Trophoblast cell (in vitro differentiated cells and primary cell): ENCODE data around the gene KRT7.

Source experiments
- DNase-seq, 2 donors: peaks; one replicate each; pipeline ENCODE4 v3.0.0-alpha.2; 2016
- H2AFZ ChIP-seq: 2 replicates; pipeline ENCODE4 v1.6.1; 2013; ENCODE audit warnings: low read length, moderate library complexity, mild to moderate bottlenecking; ENCODE audit not compliant: insufficient read depth, poor library complexity
- H2AK5ac ChIP-seq: 2 replicates; pipeline ENCODE4 v1.6.1; 2013; ENCODE audit warnings: mild to moderate bottlenecking, low read length
- H2BK120ac ChIP-seq: 2 replicates; pipeline ENCODE4 v1.6.1; 2013; ENCODE audit warnings: low read length, mild to moderate bottlenecking, moderate library complexity; ENCODE audit not compliant: insufficient read depth, poor library complexity
- H2BK12ac ChIP-seq: 2 replicates; pipeline ENCODE4 v1.6.1; 2013; ENCODE audit warnings: mild to moderate bottlenecking, low read length, moderate library complexity
- H2BK5ac ChIP-seq: 2 replicates; pipeline ENCODE4 v1.6.1; 2013; ENCODE audit warnings: low read length, low read depth, moderate library complexity, mild to moderate bottlenecking; ENCODE audit not compliant: poor library complexity
- H3K14ac ChIP-seq: 2 replicates; pipeline ENCODE4 v1.6.1; 2013; ENCODE audit warnings: mild to moderate bottlenecking, low read length
- H3K18ac ChIP-seq: 2 replicates; pipeline ENCODE4 v1.6.1; 2013; ENCODE audit warnings: mild to moderate bottlenecking, low read length
- H3K23ac ChIP-seq: 2 replicates; pipeline ENCODE4 v1.6.1; 2013; ENCODE audit warnings: low read length
- H3K27ac ChIP-seq: 2 replicates; pipeline ENCODE4 v1.5.1; 2013; ENCODE audit warnings: low read depth, mild to moderate bottlenecking, inconsistent platforms, low read length, moderate library complexity
- H3K27me3 ChIP-seq: 2 replicates; pipeline ENCODE4 v1.6.1; 2013; ENCODE audit warnings: inconsistent platforms, mild to moderate bottlenecking, low read length, moderate library complexity; ENCODE audit not compliant: insufficient read depth
- H3K36me3 ChIP-seq, 2 experiments: 1 replicate in 1 of 2; 2 replicates in 1 of 2; pipeline ENCODE4 v1.6.1; 2013; ENCODE audit warnings: low read length in 2 of 2, mild to moderate bottlenecking in 2 of 2, moderate library complexity in 1 of 2; ENCODE audit not compliant: insufficient read depth in 2 of 2, control insufficient read depth in 1 of 2
- H3K4ac ChIP-seq: 2 replicates; pipeline ENCODE4 v1.6.1; 2013; ENCODE audit warnings: low read depth, mild to moderate bottlenecking, low read length, moderate library complexity
- H3K4me1 ChIP-seq, 2 experiments: 1 replicate in 1 of 2; 2 replicates in 1 of 2; pipeline ENCODE4 v1.6.1; 2013; ENCODE audit warnings: low read length in 2 of 2, mild to moderate bottlenecking in 2 of 2, moderate library complexity in 1 of 2; ENCODE audit not compliant: insufficient read depth in 2 of 2, control insufficient read depth in 1 of 2
- H3K4me2 ChIP-seq: 2 replicates; pipeline ENCODE4 v1.6.1; 2013; ENCODE audit warnings: inconsistent platforms, mild to moderate bottlenecking, low read length, moderate library complexity
- H3K4me3 ChIP-seq: 2 replicates; pipeline ENCODE4 v1.5.1; 2013; ENCODE audit warnings: mild to moderate bottlenecking, low read depth, low read length, inconsistent platforms
- H3K79me1 ChIP-seq: one replicate; pipeline ENCODE4 v1.6.1; 2013; ENCODE audit warnings: low read length
- H3K79me2 ChIP-seq: 2 replicates; pipeline ENCODE4 v1.6.1; 2013; ENCODE audit warnings: low read length, mild to moderate bottlenecking; ENCODE audit not compliant: control insufficient read depth, insufficient read depth, poor library complexity
- H3K9ac ChIP-seq: 2 replicates; pipeline ENCODE4 v1.6.1; 2013; ENCODE audit warnings: mild to moderate bottlenecking, low read length
- H3K9me3 ChIP-seq: 2 replicates; pipeline ENCODE4 v1.6.1; 2013; ENCODE audit warnings: low read depth, mild to moderate bottlenecking, control low read depth, inconsistent platforms, low read length; ENCODE audit not compliant: insufficient read depth
- H4K12ac ChIP-seq: 2 replicates; pipeline ENCODE4 v1.6.1; 2013; ENCODE audit warnings: low read depth, mild to moderate bottlenecking, low read length, moderate library complexity
- H4K8ac ChIP-seq: 2 replicates; pipeline ENCODE4 v1.6.1; 2013; ENCODE audit warnings: low read depth, mild to moderate bottlenecking, low read length, moderate library complexity
- H4K91ac ChIP-seq: one replicate; pipeline ENCODE4 v1.6.1; 2013; ENCODE audit warnings: low read depth, mild to moderate bottlenecking, low read length, moderate library complexity
- WGBS: extraction: QIAGEN DNeasy Blood & Tissue Kit; methylation state at CpG from one replicate; pipeline ENCODE4 v1.1.7; 2013; ENCODE audit warnings: missing lambda C conversion rate; ENCODE audit not compliant: insufficient read length, insufficient coverage; ENCODE audit errors: extremely low coverage; 5-methylcytosine and 5-hydroxymethylcytosine counted together

KRT7 gene

GRCh38 chr12:52258335-52258901, 25.4 kb downstream of the KRT7 start:
- Histone ChIP-seq H3K79me2 (no peaks in the 10 kb centered on the region), H3K36me3 (no peaks in the 10 kb centered on the region), H2AFZ (no peak overlapping the region), H4K12ac (no peak overlapping the region), H3K27me3 (peaks cover 16% of the 10 kb centered on the region), H2BK5ac (no peak overlapping the region), H3K14ac (no peak overlapping the region), H3K4me3 (no peak overlapping the region), H3K79me1 (no peaks in the 10 kb centered on the region), H2AK5ac (no peak overlapping the region), H2BK12ac (no peak overlapping the region), H2BK120ac (no peak overlapping the region), H3K27ac (no peak overlapping the region), H3K9ac (no peak overlapping the region), H3K4me2 (peak overlapping the region; percentile 37), H4K91ac (no peak overlapping the region), H4K8ac (no peak overlapping the region), H3K9me3 (peaks cover 22% of the 10 kb centered on the region), H3K23ac (no peak overlapping the region), H3K18ac (no peak overlapping the region), H3K4ac (no peak overlapping the region), H3K4me1 (no peaks in the 10 kb centered on the region)
- no CpG with 5 or more reads among the region's 72 CpGs for WGBS
- peak in 1 of 2 donors; percentile 50 for DNase-seq

DNA sequence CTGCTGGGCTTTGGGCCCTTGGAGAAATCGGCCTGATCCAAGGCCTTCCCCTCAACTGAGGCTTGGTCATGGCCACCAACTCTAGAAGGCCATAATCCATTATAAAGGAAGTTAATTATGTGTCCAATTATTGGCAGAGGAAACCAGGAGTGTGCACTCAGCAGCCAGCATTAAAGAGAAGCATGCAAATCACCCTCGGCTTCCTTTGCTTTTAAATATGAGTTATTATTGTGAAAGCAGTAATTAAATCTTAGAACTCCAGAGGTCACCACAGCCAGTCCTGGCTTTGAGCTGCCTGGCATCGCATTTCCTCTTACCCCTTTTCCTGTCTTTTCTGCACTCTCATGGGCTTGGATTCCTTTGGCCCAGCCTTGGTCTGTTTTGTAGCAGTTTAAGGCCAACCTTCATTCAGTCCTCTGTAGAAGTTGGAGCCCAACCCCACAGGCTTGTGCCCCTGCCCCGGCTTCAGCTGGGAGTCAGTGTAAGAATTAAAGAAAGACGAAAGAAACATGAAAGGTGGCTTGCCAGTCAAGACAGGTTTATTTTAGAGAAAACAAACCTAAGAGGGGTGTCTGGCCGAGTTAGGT, 26.7 kb downstream of the KRT7 start:
- no peak overlapping the region for H4K91ac ChIP-seq
- H3K4me1 ChIP-seq = no peaks in the 10 kb centered on the region
- H2AK5ac ChIP-seq = no peak overlapping the region
- H3K9me3 ChIP-seq = peaks cover 27% of the 10 kb centered on the region
- H3K4ac ChIP-seq = no peak overlapping the region
- no peaks in the 10 kb centered on the region for H3K79me2 ChIP-seq
- no peak overlapping the region for H3K14ac ChIP-seq
- peaks cover 16% of the 10 kb centered on the region for H3K27me3 ChIP-seq
- no peak overlapping the region for H2BK12ac ChIP-seq
- H4K8ac ChIP-seq = no peak overlapping the region
- no peak overlapping the region for H3K9ac ChIP-seq
- no peak overlapping the region for H2BK5ac ChIP-seq
- no peak overlapping the region for H3K27ac ChIP-seq
- WGBS = no CpG with 5 or more reads among the region's 6 CpGs
- peak in 1 of 2 donors; percentile 23 for DNase-seq
- H3K23ac ChIP-seq = no peak overlapping the region
- no peaks in the 10 kb centered on the region for H3K36me3 ChIP-seq
- no peak overlapping the region for H3K4me3 ChIP-seq
- no peak overlapping the region for H2BK120ac ChIP-seq
- no peak overlapping the region for H3K4me2 ChIP-seq
- H4K12ac ChIP-seq = no peak overlapping the region
- H3K79me1 ChIP-seq = no peaks in the 10 kb centered on the region
- H2AFZ ChIP-seq = no peak overlapping the region
- no peak overlapping the region for H3K18ac ChIP-seq

GRCh38 chr12:52260361-52261207, 27.5 kb downstream of the KRT7 start:
- no CpG with 5 or more reads among the region's 9 CpGs for WGBS
- Histone ChIP-seq H3K4me2 (no peak overlapping the region), H3K4me3 (no peak overlapping the region), H3K14ac (no peak overlapping the region), H3K27ac (no peak overlapping the region), H3K18ac (no peak overlapping the region), H4K91ac (no peak overlapping the region), H3K4me1 (no peaks in the 10 kb centered on the region), H3K23ac (no peak overlapping the region), H3K9me3 (peaks cover 27% of the 10 kb centered on the region), H3K79me1 (no peaks in the 10 kb centered on the region), H2BK12ac (no peak overlapping the region), H2AK5ac (no peak overlapping the region), H3K27me3 (peaks cover 16% of the 10 kb centered on the region), H2BK5ac (no peak overlapping the region), H2BK120ac (no peak overlapping the region), H4K12ac (no peak overlapping the region), H2AFZ (no peak overlapping the region), H3K4ac (no peak overlapping the region), H3K36me3 (no peaks in the 10 kb centered on the region), H4K8ac (no peak overlapping the region), H3K9ac (no peak overlapping the region), H3K79me2 (no peaks in the 10 kb centered on the region)
- no peak for DNase-seq

DNA sequence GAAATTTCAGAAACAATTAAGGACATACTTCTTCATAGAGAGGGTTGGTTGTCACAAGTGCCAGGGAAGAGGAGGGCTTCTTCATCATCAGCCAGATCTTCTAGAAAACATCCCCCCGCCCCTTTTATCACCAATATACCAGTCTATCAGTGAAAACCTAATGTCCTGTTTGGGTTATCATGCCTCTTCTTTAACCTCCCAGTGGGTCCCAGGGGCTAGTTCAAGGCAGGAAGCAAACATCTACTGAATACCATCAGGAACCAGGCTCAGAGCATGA, 28.1 kb downstream of the KRT7 start:
- no peak overlapping the region for H3K9ac ChIP-seq
- H3K79me1 ChIP-seq = no peaks in the 10 kb centered on the region
- H2BK5ac ChIP-seq = no peak overlapping the region
- no peak overlapping the region for H2AFZ ChIP-seq
- H4K8ac ChIP-seq = no peak overlapping the region
- H3K18ac ChIP-seq = no peak overlapping the region
- no peak overlapping the region for H2AK5ac ChIP-seq
- H3K14ac ChIP-seq = no peak overlapping the region
- H3K79me2 ChIP-seq = no peaks in the 10 kb centered on the region
- peaks cover 16% of the 10 kb centered on the region for H3K27me3 ChIP-seq
- H3K27ac ChIP-seq = no peak overlapping the region
- H3K9me3 ChIP-seq = peaks cover 27% of the 10 kb centered on the region
- H2BK120ac ChIP-seq = no peak overlapping the region
- no peak overlapping the region for H3K4me3 ChIP-seq
- H3K23ac ChIP-seq = no peak overlapping the region
- no peaks in the 10 kb centered on the region for H3K4me1 ChIP-seq
- H3K36me3 ChIP-seq = no peaks in the 10 kb centered on the region
- WGBS = no CpG with 5 or more reads among the region's 1 CpG
- H2BK12ac ChIP-seq = no peak overlapping the region
- no peak overlapping the region for H4K91ac ChIP-seq
- no peak overlapping the region for H4K12ac ChIP-seq
- no peak overlapping the region for H3K4ac ChIP-seq
- no peak overlapping the region for H3K4me2 ChIP-seq
- DNase-seq = no peak
